Measurements from ENCODE around the gene RINT1. TPM values are rescaled to one million over a fixed set of nuclear protein-coding genes. Genes with fewer than 3 reads are reported as not detected.

Gene RINT1
- total RNA-seq, 1 experiment from 2014 or later, result 26.6 TPM

DNA sequence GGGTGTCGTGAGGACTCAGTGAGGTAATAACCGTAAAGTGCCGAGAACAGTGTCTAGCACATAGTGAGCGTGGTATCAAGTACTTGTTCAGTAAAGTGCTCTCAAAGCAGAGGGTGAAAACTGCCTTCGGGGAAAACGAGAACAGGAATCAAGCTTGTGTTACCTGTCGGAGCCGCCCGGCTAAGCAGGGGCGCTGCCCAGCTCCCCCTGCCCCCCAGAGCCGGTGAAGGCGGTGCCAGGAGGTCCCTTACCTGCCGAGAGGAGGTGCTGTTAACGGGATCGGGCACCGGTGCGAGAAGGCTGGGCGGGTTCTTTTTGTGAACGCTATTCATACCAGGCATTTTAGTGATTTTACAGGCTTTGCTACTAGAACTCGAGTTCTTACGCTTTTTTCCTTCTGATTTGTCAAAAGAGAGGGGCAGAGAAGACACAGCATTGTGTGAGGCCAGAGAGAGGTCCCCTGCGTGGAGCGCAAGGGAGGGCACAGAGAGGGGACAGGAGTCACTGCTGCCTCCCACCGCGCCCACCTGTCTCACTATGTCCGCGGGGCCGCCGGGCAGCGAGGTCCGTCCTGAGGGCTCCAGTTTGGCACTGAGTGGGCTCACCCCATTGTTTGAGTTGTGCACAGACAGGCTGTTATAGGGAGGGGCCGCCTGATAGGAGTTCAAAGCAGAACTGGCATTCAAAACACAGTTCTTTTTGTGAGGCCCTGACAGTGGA is 81.8 kb downstream of the RINT1 start (continued):
- TF ChIP-seq, protein P1, sequence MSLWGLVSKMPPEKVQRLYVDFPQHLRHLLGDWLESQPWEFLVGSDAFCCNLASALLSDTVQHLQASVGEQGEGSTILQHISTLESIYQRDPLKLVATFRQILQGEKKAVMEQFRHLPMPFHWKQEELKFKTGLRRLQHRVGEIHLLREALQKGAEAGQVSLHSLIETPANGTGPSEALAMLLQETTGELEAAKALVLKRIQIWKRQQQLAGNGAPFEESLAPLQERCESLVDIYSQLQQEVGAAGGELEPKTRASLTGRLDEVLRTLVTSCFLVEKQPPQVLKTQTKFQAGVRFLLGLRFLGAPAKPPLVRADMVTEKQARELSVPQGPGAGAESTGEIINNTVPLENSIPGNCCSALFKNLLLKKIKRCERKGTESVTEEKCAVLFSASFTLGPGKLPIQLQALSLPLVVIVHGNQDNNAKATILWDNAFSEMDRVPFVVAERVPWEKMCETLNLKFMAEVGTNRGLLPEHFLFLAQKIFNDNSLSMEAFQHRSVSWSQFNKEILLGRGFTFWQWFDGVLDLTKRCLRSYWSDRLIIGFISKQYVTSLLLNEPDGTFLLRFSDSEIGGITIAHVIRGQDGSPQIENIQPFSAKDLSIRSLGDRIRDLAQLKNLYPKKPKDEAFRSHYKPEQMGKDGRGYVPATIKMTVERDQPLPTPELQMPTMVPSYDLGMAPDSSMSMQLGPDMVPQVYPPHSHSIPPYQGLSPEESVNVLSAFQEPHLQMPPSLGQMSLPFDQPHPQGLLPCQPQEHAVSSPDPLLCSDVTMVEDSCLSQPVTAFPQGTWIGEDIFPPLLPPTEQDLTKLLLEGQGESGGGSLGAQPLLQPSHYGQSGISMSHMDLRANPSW (CRISPR knock-in tag; conservative IDR thresholded peaks at IDR 0.05; ENCODE audit: low read depth), result no peak
- no peak for TF ChIP-seq ZNF121 (CRISPR knock-in tag; IDR thresholded peaks at IDR 0.05)
- no peak for TF ChIP-seq KAT7 (CRISPR knock-in tag; IDR thresholded peaks at IDR 0.05; ENCODE audit: borderline replicate concordance)
- TF ChIP-seq ZNF138 (CRISPR knock-in tag; conservative IDR thresholded peaks at IDR 0.05), result no peak
- TF ChIP-seq TP53 (CRISPR knock-in tag; IDR thresholded peaks at IDR 0.05), result no peak

GRCh38 chr7:105614341-105614840 is 82.4 kb downstream of the RINT1 start:
- Mint-ChIP-seq H3K4me3 (no peak overlapping the region), H3K27me3 (ENCODE audit: low read depth) (no peaks in the 10 kb centered on the region), H3K36me3 (peaks cover 40% of the 10 kb centered on the region), H3K4me1 (peaks cover 22% of the 10 kb centered on the region), H3K27ac (peak overlapping the region; percentile 5; the same call in 1 of the 2 replicates), H3K9me3 (no peaks in the 10 kb centered on the region)
- ChIA-PET POLR2A (no interaction called here), CTCF (no interaction called here)
- ATAC-seq (no peak), DNase-seq (ENCODE audit: low spot score) (no peak)
- TF ChIP-seq PRRX2 (CRISPR knock-in tag; IDR thresholded peaks at IDR 0.05) (no peak), TEAD1 (CRISPR knock-in tag; IDR thresholded peaks at IDR 0.05) (no peak), ZNF423 (CRISPR knock-in tag; IDR thresholded peaks at IDR 0.05) (no peak), ZNF219 (CRISPR knock-in tag; IDR thresholded peaks at IDR 0.05; ENCODE audit: borderline replicate concordance) (no peak), OVOL2 (CRISPR knock-in tag; IDR thresholded peaks at IDR 0.05; ENCODE audit: borderline replicate concordance) (no peak), PREB (CRISPR knock-in tag; IDR thresholded peaks at IDR 0.05; ENCODE audit: borderline replicate concordance) (no peak), ZNF263 (CRISPR knock-in tag; IDR thresholded peaks at IDR 0.05; ENCODE audit: low read depth) (no peak), RELA (CRISPR knock-in tag; IDR thresholded peaks at IDR 0.05; ENCODE audit: borderline replicate concordance) (no peak), ESRRA (CRISPR knock-in tag; IDR thresholded peaks at IDR 0.05; ENCODE audit: borderline replicate concordance) (no peak), EMX1 (CRISPR knock-in tag; IDR thresholded peaks at IDR 0.05) (no peak), FOXK1 (CRISPR knock-in tag; IDR thresholded peaks at IDR 0.05) (no peak)
- TF ChIP-seq, protein P2, sequence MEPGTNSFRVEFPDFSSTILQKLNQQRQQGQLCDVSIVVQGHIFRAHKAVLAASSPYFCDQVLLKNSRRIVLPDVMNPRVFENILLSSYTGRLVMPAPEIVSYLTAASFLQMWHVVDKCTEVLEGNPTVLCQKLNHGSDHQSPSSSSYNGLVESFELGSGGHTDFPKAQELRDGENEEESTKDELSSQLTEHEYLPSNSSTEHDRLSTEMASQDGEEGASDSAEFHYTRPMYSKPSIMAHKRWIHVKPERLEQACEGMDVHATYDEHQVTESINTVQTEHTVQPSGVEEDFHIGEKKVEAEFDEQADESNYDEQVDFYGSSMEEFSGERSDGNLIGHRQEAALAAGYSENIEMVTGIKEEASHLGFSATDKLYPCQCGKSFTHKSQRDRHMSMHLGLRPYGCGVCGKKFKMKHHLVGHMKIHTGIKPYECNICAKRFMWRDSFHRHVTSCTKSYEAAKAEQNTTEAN (CRISPR knock-in tag; IDR thresholded peaks at IDR 0.05), result no peak
- TF ChIP-seq, protein P3, sequence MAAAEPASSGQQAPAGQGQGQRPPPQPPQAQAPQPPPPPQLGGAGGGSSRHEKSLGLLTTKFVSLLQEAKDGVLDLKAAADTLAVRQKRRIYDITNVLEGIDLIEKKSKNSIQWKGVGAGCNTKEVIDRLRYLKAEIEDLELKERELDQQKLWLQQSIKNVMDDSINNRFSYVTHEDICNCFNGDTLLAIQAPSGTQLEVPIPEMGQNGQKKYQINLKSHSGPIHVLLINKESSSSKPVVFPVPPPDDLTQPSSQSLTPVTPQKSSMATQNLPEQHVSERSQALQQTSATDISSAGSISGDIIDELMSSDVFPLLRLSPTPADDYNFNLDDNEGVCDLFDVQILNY (CRISPR knock-in tag; IDR thresholded peaks at IDR 0.05), result no peak
- TF ChIP-seq, protein P4, sequence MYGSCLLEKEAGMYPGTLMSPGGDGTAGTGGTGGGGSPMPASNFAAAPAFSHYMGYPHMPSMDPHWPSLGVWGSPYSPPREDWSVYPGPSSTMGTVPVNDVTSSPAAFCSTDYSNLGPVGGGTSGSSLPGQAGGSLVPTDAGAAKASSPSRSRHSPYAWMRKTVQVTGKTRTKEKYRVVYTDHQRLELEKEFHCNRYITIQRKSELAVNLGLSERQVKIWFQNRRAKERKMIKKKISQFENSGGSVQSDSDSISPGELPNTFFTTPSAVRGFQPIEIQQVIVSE (CRISPR knock-in tag; IDR thresholded peaks at IDR 0.05; ENCODE audit: borderline replicate concordance), result no peak

Other genes with a start within 250 kb of the RINT1 start
- 50.5 to 54.8 TPM (median 52.0 TPM) in 3 replicates for gene SRPK2, start 143.3 kb upstream of the RINT1 start, total RNA-seq (2021)
- 42.6 to 47.2 TPM (median 45.0 TPM) in 3 replicates for gene PUS7, start 9.9 kb upstream of the RINT1 start, total RNA-seq (2021)
- 3.0 to 3.2 TPM (median 3.0 TPM) in 3 replicates for gene EFCAB10, start 49.3 kb downstream of the RINT1 start, total RNA-seq (2021)

Data from WTC11 (cell line).